Right forelimb (tissue), 1 donor: ENCODE data around the gene CENPF.

Source experiments
- DNase-seq: peaks from one replicate; pipeline ENCODE4 v3.0.0-alpha.2; 2018

Gene CENPF

DNA sequence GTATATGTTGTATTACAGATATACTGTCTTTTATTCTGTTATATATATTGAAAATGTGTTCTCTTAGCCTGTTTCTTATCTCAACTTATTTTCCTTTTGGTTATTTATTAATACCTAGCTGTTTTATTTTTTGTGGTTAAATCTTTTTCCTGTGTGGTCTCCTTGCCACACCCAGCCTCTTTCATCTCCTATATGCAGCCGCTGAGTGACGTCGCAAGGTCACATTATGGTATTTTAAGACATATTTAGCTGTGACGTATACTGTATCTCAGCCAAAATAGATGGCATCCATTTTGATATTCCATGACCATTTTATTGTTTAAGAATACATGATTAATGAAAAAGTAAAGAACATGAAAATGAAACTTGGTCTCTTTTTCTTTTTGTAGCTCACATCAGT, 29.1 kb downstream of the CENPF start:
- no peak for DNase-seq

DNA sequence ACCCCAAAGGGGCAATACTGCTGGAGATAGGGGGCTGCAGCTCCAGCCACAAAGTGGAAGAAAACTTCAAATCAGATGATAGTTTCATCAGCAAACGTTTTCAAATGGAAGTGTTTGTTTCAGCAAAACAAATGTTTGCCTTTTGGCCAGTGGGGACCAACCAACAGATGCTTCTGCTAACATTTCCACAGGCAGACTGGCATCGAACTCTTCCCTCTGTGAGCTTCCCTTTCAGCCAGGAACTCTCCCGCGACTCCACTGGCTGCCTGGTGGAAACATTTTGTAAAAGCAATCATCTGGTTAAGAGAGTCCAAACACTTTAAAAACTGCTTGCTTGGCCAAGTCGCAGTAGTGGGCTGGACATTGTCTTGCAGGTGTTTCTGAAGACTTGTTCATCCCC, 30.7 kb downstream of the CENPF start:
- no peak for DNase-seq

DNA sequence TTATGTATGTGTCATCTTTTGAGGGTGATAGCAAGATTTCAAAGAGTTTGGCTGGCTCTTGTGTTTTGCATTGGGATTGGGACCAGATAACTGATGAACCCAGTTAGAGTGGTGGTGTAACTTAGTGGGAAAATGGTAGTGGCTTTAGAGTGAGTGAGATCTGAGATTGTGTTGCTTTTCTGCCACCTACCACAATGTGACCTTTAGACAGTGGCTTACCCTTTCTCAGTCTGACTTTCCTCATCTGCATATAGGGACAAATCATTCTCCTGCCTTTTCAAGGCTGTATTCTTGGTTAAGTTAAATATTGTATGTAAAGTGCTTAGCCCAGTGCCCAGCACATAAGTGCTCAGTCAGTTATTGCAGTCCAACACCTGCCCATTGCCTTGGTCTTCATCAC, 31.3 kb downstream of the CENPF start:
- no peak for DNase-seq

DNA sequence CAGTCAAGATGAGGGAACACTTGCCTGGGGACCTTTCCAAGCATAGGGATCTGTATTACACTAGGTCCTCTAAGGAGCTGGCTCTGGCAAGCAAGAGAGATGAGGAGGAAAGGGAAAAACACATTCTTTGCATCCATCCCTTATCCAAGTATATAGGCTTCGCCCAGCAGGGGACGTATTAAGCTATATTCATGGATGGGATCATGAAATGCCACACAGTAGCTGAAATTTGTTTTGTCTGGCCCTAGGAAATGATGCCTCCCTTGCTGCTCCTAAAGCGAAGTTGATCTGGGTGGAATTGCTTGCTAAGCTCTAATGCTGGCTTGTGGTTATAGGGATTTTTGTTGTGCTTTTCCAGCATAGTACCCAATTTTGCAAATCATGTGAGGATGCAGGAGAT, 32.1 kb downstream of the CENPF start:
- DNase-seq: no peak

DNA sequence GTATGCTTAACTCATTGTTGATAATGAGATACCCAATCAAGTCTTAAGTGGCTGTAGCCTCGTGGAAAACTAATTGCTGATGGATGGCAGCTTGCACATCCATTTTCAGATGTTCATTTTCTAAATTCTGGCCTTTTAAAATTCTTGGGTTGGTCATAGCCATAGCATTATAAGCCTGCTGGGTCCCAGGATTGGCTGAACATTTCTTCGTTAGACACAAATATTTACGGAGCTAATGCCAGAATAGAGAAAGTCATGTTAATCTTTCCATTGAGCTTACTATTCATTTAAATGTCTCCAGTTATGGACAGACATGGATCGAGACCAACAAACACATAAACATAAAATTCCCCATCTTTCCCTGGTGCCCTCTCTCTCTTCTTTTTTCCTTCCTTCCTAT, 32.5 kb downstream of the CENPF start:
- no peak for DNase-seq

DNA sequence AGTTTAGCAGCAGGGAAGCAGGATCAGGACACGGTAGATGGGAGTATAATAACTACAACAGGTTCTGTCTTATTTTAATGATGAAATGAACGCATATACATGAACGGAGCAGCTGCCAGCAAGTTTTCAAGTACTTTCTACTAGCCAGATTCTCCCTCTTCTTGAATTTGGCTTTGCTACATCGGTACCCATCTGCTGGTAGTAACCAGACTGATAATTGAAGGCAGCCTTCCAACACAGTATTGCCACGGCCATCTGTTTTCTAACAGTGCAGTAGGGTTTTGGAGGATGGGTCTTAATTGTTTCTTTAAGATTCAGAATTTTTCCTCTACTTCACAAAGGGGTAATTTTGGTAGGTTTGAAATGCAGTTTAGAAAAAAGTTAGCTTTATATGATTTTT, 33.4 kb downstream of the CENPF start:
- DNase-seq: no peak

DNA sequence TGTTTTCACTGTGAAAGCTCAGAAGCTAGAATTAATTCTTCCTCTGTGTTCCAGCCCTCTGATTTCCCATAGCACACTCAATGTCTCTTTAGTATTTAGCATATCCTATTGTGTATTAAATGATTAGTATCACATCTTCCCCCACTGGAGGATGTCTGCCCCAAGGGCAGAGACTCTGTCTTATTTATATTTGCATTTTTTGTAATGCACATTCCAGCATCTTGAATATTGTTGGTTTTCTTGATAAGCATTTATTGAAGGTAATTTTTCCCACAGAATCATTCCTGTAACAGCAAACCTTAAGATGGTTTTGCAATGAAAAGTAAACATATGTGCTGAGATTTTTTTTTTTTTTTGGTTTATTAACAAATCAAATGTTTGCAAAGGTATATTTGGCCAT, 34.1 kb downstream of the CENPF start:
- DNase-seq: no peak

DNA sequence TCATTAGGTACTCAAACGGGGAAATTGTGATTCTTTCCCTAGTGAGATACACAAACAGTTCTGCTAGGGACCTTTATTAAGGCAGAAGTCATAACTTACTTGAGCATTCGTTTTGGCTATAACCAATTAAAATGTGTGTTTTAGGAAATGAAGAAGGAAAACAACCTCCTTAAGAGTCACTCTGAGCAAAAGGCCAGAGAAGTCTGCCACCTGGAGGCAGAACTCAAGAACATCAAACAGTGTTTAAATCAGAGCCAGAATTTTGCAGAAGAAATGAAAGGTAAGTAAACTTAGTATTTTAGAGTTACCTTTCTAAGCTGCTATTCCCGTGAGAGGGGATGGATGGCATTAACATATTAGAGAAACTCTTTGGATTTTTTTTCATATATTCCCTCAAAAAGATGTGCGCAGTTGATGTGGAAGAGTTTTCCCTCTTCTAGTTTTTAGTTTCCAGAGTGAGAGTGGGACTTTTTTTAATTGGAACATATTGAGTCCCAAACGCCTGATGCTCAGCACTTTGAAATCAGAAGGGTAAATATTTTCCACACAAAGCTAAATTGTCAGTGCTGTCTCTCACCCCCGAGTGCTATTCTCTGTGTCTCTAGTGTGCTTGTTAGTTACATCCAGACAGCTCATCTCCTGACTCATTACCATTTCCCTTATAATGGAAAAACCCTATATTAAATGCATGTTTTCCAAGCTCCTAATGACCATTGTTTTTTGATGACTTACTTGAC, 34.9 kb downstream of the CENPF start:
- DNase-seq: no peak

DNA sequence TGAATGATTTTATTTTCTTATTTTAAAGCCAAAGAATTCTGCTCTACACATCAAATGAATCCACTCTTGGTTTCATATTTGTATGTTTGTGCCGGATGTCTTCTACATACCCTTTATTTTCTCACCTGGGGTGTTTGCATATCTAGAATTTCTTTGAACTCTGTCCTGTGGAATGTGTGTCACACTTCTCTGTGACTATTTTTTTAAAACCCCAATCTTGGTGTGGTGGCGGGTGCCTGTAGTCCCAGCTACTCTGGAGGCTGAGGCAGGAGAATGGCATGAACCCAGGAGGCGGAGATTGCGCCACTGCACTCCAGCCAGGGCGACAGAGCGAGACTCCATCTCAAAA, 35.4 kb downstream of the CENPF start:
- DNase-seq: no peak

DNA sequence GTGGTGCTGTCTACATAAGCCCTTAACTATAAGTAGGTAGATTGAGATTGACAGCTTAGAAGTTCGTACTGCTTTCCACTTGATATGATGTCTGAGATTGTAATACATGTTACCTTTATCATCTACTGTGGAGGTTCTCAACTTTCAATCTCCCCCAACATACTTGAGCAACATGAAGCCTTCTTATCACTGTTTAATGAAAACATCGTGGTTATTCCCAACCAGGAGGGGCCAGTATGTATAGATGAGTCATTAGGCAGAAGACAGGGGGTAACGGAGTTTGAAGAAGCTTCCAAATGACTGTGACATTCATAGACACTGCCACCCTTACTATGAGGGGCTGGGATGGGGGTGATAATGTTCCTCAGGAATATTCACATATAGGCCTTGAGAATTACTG, 36.0 kb downstream of the CENPF start:
- DNase-seq: no peak

DNA sequence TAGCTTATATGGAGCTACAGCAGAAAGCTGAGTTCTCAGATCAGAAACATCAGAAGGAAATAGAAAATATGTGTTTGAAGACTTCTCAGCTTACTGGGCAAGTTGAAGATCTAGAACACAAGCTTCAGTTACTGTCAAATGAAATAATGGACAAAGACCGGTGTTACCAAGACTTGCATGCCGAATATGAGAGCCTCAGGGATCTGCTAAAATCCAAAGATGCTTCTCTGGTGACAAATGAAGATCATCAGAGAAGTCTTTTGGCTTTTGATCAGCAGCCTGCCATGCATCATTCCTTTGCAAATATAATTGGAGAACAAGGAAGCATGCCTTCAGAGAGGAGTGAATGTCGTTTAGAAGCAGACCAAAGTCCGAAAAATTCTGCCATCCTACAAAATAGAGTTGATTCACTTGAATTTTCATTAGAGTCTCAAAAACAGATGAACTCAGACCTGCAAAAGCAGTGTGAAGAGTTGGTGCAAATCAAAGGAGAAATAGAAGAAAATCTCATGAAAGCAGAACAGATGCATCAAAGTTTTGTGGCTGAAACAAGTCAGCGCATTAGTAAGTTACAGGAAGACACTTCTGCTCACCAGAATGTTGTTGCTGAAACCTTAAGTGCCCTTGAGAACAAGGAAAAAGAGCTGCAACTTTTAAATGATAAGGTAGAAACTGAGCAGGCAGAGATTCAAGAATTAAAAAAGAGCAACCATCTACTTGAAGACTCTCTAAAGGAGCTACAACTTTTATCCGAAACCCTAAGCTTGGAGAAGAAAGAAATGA, 37.6 kb downstream of the CENPF start:
- no peak for DNase-seq

DNA sequence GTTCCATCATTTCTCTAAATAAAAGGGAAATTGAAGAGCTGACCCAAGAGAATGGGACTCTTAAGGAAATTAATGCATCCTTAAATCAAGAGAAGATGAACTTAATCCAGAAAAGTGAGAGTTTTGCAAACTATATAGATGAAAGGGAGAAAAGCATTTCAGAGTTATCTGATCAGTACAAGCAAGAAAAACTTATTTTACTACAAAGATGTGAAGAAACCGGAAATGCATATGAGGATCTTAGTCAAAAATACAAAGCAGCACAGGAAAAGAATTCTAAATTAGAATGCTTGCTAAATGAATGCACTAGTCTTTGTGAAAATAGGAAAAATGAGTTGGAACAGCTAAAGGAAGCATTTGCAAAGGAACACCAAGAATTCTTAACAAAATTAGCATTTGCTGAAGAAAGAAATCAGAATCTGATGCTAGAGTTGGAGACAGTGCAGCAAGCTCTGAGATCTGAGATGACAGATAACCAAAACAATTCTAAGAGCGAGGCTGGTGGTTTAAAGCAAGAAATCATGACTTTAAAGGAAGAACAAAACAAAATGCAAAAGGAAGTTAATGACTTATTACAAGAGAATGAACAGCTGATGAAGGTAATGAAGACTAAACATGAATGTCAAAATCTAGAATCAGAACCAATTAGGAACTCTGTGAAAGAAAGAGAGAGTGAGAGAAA, 38.4 kb downstream of the CENPF start:
- DNase-seq: no peak

DNA sequence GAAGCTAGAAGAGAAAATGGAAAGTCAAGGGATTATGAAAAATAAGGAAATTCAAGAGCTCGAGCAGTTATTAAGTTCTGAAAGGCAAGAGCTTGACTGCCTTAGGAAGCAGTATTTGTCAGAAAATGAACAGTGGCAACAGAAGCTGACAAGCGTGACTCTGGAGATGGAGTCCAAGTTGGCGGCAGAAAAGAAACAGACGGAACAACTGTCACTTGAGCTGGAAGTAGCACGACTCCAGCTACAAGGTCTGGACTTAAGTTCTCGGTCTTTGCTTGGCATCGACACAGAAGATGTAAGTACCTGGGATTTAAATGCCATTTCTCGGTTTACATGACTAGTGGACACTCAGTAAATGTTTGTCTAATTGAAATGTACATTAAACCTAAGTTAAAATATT, 40.0 kb downstream of the CENPF start:
- no peak for DNase-seq

DNA sequence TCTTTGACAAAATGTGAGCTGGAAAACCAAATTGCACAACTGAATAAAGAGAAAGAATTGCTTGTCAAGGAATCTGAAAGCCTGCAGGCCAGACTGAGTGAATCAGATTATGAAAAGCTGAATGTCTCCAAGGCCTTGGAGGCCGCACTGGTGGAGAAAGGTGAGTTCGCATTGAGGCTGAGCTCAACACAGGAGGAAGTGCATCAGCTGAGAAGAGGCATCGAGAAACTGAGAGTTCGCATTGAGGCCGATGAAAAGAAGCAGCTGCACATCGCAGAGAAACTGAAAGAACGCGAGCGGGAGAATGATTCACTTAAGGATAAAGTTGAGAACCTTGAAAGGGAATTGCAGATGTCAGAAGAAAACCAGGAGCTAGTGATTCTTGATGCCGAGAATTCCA, 42.7 kb downstream of the CENPF start:
- no peak for DNase-seq

DNA sequence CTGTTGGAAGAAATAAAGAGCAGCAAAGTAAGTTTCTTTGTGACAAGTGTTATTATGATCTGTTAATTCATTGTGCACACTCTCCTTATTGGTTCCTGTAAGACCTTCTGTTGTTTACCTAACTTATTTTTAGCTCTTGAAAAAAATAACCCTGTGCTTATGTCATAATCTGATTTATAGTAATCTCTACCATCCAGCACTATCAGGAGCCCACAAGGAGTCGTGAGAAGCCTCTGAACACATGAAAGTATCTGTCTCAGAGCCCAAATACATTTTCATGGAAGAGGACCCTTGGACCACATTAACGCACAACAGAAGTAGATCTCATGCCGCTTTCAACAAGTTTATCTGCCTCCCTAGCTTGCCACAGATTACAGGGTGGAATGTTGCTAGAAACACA, 45.8 kb downstream of the CENPF start:
- no peak for DNase-seq

DNA sequence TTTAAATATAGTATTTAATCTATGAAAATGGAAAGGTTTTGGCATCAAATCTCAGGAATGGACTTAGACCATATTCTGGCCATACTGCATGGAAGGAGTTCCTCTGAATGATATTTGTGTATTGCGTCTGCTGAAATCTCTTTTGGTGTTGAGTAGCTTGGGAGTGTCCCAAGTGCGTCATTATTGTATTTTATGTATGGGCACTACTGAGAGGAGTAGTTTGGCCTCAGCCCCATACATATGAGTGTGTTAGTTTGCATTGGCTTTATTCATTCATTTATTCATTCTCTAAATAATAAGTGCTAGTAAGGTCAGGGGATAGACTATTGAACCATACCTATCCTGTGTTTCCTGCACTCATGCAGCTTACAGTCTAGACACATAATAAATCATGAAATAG, 46.6 kb downstream of the CENPF start:
- DNase-seq: no peak

DNA sequence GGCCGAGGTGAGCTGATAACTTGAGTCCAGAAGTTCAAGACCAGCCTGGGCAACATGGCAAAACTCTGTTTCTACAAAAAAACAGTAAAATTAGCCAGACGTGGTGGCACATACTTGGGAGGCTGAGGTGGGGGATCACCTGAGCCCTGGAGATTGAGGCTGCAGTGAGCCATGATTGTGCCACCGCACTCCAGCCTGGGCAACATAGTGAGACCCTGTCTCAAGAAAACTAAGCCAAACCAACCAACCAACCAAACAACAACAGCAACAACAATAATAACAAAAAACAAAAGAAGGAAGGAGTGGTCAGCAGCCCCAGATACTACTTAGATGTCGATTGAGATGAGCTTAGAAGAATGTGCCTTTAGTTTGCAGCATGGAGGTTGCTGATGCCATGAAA, 47.7 kb downstream of the CENPF start:
- no peak for DNase-seq

DNA sequence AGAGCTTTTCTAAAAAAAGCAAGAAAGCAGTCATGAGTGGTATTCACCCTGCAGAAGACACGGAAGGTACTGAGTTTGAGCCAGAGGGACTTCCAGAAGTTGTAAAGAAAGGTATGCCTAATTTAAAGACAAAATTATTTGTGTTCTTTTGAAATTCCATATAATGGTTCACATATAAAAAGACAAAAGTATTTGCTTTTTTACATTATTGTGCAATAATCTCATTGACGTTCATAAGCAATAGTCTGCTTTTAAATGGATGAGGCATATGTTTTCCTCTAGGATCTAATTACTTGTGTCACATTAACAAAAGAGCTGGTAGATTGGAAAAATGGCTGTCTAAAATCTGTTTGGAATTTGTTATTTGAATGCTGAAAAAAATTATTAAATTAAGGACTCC, 54.3 kb downstream of the CENPF start:
- no peak for DNase-seq

DNA sequence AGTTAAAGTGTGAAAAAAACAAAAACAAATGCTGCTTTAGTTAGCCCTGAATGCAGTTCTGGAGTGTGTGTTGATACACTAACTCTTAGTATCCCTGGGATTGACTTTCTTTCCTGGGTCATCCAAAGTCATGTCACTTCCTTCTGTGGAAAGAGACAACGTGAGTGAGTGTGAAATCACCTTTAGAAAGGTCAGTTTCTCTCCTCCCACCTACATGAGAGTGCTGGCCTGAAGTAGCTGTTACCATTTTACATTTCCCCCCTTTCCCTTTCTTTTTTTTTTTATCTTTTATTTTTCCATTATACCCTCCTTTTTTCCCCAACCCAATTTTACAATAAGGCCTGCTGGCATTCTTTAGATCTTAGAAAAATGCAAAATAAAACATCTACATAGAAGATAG, 55.2 kb downstream of the CENPF start:
- DNase-seq: no peak

DNA sequence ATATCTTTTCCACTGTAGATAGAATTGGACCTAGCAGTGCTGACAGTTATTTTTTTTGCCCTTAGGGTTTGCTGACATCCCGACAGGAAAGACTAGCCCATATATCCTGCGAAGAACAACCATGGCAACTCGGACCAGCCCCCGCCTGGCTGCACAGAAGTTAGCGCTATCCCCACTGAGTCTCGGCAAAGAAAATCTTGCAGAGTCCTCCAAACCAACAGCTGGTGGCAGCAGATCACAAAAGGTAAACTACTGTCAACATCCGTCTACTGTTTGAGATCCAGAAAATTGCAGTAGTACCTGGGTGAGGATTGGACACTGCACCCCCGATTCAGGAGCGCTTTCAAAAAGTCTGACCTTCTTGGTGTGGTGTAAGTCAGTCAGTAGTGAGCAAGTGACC, 55.8 kb downstream of the CENPF start:
- no peak for DNase-seq

DNA sequence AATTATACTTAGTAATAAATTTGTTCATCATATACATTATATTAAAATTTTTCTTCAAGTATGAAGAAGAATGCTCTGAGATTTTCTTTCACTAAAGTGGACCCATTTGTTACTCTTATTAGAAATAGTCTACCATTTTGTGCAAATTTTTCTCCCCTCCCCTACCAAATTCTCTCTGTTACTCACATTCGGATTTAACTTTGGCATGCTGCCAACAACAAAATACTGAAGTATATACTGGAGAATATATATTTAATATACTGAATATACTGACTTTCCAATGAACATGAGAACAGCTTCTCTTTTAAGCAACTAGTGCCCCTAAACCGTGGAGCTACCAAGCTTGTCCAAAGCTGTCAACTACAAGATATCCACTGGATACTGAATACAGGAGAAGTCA, 57.2 kb downstream of the CENPF start:
- no peak for DNase-seq

DNA sequence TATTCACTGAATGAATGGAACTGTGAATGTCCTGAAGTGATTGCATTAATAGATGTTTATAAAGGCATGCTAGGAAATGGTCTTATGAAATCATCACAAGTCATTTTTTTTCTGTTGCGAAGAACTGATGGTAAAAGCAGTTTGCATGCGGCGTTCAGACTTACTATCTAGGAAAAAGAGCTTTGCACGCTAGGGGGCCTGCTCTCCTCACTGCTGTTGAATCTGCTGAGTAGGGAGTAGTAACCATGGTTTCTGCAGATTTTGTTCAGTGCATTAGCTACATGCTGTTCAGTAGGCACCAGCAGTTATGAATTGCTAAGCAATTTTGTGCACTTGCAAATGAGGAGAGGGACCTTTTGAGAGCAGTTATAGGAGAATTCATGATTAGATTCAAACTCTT, 57.9 kb downstream of the CENPF start:
- peak; percentile 73 for DNase-seq

DNA sequence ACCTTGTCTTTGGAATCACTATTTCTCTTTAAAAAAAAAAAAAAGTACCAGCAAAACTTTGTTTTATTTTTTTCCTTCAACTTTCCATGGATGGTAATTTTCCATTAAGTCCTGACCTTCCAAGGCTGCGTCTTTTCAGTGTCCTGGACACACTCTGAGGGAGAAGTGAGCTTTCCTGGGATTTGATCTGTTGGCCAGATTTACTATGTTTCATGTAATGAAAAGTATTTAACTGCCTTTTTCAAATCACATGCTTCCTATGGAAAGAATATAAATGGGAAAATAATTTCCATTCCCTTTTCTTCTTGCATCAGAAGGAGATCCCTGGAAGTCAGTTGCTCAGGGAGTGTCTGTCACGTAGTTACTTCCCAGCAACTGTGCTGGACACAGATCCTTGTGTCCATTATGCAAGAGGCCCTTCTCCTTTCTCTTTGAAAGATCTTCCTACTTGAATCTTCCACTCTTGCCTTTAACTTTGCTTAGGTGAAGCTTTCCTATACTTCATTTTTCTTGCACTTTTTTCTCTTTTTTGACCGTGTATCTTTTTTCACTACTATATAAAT, 59.3 kb downstream of the CENPF start:
- DNase-seq: no peak
